T1000 (cell line): ENCODE measurements around the gene KIAA0586.

Source experiments
- DNase-seq: peaks from one replicate; lab custom pipeline; 2025; ENCODE audit warnings: mixed read lengths; lab: John Stamatoyannopoulos, UW

Gene KIAA0586

DNA sequence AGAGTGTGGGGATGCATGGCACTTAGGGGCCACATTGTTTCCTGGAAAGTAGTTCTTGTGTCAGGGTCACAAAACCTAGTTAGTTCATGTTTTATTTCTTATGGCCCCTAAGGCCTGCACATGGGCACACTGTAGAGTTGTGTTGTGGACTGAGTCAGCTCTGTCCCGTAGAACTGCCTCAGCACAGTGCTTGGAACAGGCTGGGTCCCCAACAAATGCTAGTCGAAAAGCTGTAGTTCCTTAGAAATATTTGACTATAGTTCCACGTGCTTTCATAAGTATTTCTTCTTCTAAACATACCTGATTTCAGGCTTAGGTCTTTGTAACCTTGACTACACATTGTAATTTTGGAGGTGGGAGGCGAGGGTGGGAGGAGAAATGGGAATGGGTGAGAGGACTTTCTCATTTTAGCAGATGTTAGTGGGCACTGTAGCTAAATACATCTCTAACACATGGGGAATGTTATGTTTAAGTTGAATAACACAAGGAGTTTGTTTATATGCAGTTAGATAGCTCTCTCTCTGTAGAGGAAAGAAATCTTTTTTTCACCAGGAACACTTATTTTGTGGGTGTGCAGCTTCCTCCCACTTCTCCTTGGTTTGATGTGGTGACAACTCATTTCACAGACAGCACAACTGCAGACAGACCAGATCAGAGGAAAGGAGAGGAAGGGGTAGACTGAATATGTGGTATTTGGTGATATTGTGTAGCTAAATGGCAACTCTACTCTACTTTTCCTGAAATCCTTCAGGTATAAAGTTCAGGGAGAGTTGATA, 170.7 kb downstream of the KIAA0586 start:
- no peak for DNase-seq

DNA sequence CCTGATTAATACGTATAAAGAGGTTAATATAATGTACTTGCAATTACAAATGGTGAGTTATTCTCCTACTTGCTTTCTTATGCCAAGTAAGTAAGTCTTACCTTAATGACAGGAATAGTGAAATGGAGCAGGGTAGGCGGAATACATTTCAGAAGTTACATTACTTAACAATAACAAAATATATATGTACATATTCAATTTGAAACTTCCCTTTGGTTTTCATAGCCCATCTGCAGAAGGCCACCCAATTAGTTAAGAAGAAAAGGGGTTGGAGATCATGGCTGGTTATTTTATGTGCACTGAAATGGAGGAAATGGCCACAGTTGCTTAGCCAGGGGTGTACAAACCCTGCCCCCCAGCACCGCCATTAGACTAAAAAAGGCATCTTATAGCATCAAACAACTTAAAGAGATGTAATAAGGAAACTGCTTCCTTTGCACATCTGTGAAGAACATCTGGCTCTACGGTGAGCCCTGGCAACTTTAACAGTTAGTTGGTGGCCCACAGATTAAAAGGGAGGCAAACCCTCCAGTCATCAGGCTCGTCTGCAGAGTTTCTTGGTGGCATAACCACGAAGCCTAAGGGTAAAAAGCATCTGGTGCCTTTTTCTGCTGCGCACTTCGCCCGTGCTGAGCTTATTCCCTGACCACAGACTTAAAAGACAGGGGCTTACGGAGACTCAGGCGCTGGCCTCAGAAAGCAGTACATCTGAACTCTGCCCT, 171.4 kb downstream of the KIAA0586 start:
- no peak for DNase-seq

DNA sequence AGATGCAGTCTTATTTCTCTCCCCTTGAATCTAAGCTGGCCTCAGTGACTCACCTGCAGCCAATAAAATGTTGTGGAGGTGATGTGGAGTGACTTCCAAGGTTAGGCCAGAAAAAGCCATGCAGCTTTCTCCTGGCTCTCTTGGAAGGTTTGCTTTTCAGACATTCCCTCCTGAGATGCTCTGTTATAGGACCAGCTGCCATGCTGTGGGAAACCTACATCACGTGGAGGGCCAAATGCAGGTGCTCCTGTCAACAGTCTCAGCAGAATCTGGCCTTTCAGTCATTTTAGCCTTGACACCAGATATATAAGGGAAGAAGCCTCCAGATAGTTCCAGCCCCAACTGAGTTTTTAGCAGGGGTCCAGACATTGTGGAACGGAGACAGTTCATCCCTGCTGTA, 172.2 kb downstream of the KIAA0586 start:
- no peak for DNase-seq
